ENCODE results near the gene PLA1A. TPM values are rescaled to one million over a fixed set of nuclear protein-coding genes. Genes with fewer than 3 reads are reported as not detected.
A peak's percentile ranks its signal among the peaks of the same experiment; 100 is the strongest.

PLA1A gene
- total and polyA plus RNA-seq, 10 of the 15 experiments (the other 5 are each of a cell fraction or from before 2014, with no cell fraction given): 2.9 to 106 (median 4.8) TPM

DNA sequence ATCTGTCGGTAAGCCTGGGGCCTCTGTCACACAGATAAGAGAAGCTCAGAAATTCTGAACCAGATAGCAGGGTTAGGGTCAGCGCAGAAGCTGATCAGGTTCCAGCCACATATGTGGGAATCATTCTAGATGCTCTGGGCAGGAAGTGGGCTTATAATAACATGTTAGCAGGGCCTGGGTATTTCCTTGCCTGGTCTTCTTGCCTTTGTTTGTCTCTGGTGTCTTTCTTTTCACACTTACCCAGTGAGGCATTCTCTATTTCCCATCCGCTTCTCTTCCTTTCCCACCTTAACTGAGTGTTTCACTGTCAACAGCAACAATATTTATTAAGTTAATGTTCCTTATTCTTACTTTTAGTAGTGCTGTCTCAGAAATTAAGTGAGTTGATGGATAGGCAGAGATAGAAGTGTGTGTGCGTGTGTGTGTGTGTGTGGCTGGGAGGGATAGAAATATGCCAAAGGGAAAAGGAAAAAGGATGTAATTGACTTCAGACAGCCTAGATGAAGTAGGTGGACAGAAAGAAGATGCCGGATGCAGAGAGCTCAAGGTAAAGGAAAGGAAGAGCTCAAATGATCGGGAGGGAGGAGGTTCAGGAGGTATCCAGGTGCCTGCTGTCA is 2.0 kb downstream of the PLA1A start (continued):
- TF ChIP-seq, protein P1, sequence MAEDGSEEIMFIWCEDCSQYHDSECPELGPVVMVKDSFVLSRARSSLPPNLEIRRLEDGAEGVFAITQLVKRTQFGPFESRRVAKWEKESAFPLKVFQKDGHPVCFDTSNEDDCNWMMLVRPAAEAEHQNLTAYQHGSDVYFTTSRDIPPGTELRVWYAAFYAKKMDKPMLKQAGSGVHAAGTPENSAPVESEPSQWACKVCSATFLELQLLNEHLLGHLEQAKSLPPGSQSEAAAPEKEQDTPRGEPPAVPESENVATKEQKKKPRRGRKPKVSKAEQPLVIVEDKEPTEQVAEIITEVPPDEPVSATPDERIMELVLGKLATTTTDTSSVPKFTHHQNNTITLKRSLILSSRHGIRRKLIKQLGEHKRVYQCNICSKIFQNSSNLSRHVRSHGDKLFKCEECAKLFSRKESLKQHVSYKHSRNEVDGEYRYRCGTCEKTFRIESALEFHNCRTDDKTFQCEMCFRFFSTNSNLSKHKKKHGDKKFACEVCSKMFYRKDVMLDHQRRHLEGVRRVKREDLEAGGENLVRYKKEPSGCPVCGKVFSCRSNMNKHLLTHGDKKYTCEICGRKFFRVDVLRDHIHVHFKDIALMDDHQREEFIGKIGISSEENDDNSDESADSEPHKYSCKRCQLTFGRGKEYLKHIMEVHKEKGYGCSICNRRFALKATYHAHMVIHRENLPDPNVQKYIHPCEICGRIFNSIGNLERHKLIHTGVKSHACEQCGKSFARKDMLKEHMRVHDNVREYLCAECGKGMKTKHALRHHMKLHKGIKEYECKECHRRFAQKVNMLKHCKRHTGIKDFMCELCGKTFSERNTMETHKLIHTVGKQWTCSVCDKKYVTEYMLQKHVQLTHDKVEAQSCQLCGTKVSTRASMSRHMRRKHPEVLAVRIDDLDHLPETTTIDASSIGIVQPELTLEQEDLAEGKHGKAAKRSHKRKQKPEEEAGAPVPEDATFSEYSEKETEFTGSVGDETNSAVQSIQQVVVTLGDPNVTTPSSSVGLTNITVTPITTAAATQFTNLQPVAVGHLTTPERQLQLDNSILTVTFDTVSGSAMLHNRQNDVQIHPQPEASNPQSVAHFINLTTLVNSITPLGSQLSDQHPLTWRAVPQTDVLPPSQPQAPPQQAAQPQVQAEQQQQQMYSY (CRISPR knock-in tag; IDR thresholded peaks at IDR 0.05): no peak
- TF ChIP-seq IKZF2 (IDR thresholded peaks at IDR 0.05): peak in 1 of 2 experiments; percentile 33; a peak in 2 of 4 replicates
- TF ChIP-seq, protein P2, sequence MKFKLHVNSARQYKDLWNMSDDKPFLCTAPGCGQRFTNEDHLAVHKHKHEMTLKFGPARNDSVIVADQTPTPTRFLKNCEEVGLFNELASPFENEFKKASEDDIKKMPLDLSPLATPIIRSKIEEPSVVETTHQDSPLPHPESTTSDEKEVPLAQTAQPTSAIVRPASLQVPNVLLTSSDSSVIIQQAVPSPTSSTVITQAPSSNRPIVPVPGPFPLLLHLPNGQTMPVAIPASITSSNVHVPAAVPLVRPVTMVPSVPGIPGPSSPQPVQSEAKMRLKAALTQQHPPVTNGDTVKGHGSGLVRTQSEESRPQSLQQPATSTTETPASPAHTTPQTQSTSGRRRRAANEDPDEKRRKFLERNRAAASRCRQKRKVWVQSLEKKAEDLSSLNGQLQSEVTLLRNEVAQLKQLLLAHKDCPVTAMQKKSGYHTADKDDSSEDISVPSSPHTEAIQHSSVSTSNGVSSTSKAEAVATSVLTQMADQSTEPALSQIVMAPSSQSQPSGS (IDR thresholded peaks at IDR 0.05; ENCODE audit: low read length): peak; percentile 52
- TF ChIP-seq, protein P3, sequence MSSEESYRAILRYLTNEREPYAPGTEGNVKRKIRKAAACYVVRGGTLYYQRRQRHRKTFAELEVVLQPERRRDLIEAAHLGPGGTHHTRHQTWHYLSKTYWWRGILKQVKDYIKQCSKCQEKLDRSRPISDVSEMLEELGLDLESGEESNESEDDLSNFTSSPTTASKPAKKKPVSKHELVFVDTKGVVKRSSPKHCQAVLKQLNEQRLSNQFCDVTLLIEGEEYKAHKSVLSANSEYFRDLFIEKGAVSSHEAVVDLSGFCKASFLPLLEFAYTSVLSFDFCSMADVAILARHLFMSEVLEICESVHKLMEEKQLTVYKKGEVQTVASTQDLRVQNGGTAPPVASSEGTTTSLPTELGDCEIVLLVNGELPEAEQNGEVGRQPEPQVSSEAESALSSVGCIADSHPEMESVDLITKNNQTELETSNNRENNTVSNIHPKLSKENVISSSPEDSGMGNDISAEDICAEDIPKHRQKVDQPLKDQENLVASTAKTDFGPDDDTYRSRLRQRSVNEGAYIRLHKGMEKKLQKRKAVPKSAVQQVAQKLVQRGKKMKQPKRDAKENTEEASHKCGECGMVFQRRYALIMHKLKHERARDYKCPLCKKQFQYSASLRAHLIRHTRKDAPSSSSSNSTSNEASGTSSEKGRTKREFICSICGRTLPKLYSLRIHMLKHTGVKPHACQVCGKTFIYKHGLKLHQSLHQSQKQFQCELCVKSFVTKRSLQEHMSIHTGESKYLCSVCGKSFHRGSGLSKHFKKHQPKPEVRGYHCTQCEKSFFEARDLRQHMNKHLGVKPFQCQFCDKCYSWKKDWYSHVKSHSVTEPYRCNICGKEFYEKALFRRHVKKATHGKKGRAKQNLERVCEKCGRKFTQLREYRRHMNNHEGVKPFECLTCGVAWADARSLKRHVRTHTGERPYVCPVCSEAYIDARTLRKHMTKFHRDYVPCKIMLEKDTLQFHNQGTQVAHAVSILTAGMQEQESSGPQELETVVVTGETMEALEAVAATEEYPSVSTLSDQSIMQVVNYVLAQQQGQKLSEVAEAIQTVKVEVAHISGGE (CRISPR knock-in tag; IDR thresholded peaks at IDR 0.05): no peak
- TF ChIP-seq KLF5 (IDR thresholded peaks at IDR 0.05; ENCODE audit: partially characterized antibody): no peak
- TF ChIP-seq, protein P4, sequence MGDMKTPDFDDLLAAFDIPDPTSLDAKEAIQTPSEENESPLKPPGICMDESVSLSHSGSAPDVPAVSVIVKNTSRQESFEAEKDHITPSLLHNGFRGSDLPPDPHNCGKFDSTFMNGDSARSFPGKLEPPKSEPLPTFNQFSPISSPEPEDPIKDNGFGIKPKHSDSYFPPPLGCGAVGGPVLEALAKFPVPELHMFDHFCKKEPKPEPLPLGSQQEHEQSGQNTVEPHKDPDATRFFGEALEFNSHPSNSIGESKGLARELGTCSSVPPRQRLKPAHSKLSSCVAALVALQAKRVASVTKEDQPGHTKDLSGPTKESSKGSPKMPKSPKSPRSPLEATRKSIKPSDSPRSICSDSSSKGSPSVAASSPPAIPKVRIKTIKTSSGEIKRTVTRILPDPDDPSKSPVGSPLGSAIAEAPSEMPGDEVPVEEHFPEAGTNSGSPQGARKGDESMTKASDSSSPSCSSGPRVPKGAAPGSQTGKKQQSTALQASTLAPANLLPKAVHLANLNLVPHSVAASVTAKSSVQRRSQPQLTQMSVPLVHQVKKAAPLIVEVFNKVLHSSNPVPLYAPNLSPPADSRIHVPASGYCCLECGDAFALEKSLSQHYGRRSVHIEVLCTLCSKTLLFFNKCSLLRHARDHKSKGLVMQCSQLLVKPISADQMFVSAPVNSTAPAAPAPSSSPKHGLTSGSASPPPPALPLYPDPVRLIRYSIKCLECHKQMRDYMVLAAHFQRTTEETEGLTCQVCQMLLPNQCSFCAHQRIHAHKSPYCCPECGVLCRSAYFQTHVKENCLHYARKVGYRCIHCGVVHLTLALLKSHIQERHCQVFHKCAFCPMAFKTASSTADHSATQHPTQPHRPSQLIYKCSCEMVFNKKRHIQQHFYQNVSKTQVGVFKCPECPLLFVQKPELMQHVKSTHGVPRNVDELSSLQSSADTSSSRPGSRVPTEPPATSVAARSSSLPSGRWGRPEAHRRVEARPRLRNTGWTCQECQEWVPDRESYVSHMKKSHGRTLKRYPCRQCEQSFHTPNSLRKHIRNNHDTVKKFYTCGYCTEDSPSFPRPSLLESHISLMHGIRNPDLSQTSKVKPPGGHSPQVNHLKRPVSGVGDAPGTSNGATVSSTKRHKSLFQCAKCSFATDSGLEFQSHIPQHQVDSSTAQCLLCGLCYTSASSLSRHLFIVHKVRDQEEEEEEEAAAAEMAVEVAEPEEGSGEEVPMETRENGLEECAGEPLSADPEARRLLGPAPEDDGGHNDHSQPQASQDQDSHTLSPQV (IDR thresholded peaks at IDR 0.05): no peak
- TF ChIP-seq, protein P5, sequence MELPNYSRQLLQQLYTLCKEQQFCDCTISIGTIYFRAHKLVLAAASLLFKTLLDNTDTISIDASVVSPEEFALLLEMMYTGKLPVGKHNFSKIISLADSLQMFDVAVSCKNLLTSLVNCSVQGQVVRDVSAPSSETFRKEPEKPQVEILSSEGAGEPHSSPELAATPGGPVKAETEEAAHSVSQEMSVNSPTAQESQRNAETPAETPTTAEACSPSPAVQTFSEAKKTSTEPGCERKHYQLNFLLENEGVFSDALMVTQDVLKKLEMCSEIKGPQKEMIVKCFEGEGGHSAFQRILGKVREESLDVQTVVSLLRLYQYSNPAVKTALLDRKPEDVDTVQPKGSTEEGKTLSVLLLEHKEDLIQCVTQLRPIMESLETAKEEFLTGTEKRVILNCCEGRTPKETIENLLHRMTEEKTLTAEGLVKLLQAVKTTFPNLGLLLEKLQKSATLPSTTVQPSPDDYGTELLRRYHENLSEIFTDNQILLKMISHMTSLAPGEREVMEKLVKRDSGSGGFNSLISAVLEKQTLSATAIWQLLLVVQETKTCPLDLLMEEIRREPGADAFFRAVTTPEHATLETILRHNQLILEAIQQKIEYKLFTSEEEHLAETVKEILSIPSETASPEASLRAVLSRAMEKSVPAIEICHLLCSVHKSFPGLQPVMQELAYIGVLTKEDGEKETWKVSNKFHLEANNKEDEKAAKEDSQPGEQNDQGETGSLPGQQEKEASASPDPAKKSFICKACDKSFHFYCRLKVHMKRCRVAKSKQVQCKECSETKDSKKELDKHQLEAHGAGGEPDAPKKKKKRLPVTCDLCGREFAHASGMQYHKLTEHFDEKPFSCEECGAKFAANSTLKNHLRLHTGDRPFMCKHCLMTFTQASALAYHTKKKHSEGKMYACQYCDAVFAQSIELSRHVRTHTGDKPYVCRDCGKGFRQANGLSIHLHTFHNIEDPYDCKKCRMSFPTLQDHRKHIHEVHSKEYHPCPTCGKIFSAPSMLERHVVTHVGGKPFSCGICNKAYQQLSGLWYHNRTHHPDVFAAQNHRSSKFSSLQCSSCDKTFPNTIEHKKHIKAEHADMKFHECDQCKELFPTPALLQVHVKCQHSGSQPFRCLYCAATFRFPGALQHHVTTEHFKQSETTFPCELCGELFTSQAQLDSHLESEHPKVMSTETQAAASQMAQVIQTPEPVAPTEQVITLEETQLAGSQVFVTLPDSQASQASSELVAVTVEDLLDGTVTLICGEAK (IDR thresholded peaks at IDR 0.05; ENCODE audit: borderline replicate concordance): no peak
- 0 out of 4 replicates have a peak, but pooled peaks of 1 of the 2 experiments have one; percentile 6 for TF ChIP-seq EP300 (IDR thresholded peaks at IDR 0.05; ENCODE audit: borderline replicate concordance in 1 of 2, control insufficient read depth in 1 of 2, low read depth in 2 of 2, low read length in 2 of 2)

Data from GM12878 (cell line).